Measurements from ENCODE around the gene PTPRD.

- no peak for TF ChIP-seq EZH2phosphoT487 (IDR thresholded peaks at IDR 0.05; ENCODE audit: unreplicated experiment)
- TF ChIP-seq, protein P1, sequence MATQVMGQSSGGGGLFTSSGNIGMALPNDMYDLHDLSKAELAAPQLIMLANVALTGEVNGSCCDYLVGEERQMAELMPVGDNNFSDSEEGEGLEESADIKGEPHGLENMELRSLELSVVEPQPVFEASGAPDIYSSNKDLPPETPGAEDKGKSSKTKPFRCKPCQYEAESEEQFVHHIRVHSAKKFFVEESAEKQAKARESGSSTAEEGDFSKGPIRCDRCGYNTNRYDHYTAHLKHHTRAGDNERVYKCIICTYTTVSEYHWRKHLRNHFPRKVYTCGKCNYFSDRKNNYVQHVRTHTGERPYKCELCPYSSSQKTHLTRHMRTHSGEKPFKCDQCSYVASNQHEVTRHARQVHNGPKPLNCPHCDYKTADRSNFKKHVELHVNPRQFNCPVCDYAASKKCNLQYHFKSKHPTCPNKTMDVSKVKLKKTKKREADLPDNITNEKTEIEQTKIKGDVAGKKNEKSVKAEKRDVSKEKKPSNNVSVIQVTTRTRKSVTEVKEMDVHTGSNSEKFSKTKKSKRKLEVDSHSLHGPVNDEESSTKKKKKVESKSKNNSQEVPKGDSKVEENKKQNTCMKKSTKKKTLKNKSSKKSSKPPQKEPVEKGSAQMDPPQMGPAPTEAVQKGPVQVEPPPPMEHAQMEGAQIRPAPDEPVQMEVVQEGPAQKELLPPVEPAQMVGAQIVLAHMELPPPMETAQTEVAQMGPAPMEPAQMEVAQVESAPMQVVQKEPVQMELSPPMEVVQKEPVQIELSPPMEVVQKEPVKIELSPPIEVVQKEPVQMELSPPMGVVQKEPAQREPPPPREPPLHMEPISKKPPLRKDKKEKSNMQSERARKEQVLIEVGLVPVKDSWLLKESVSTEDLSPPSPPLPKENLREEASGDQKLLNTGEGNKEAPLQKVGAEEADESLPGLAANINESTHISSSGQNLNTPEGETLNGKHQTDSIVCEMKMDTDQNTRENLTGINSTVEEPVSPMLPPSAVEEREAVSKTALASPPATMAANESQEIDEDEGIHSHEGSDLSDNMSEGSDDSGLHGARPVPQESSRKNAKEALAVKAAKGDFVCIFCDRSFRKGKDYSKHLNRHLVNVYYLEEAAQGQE (IDR thresholded peaks at IDR 0.05; ENCODE audit: unreplicated experiment): no peak
These were observed 674.4 kb downstream of the PTPRD start for GRCh38 chr9:9938432-9938831.
